Sigmoid colon (tissue), 4 donors: ENCODE results near the gene SAP30.

Source experiments
- CTCF ChIP-seq, 4 experiments: fragments of 450-650 bp in 3 of 4; fragments of 200-600 bp in 1 of 4; IDR thresholded peaks; one replicate each; pipeline ENCODE4 v1.5.1; 2016 to 2019; ENCODE audit warnings: antibody characterized with exemption in 4 of 4, mild to moderate bottlenecking in 3 of 4, moderate library complexity in 2 of 4
- EP300 ChIP-seq, 4 donors: sonication (generic); formaldehyde crosslinking; IDR thresholded peaks; one replicate each; pipeline ENCODE4 v1.6.1; 2017; ENCODE audit warnings: antibody characterized with exemption in 4 of 4
- POLR2A ChIP-seq, 2 donors: fragments of 450-650 bp; IDR thresholded peaks; one replicate each; pipeline ENCODE4 v1.6.1; 2016; ENCODE audit warnings: antibody characterized with exemption in 2 of 2, mild to moderate bottlenecking in 2 of 2, moderate library complexity in 2 of 2

- TF ChIP-seq EP300 (IDR thresholded peaks at IDR 0.05) (no peak), CTCF (IDR thresholded peaks at IDR 0.05) (no peak), POLR2A (IDR thresholded peaks at IDR 0.05) (no peak)
Measured at GRCh38 chr4:173380987-173381386, 10.2 kb downstream of the SAP30 start.
